Skin of body (tissue), 2 donors: ENCODE measurements around the gene FAM229A. TPM values are rescaled to one million over a fixed set of nuclear protein-coding genes. Genes with fewer than 3 reads are reported as not detected.
"Not testable (repeated sequence)": the region's sequence is repeated elsewhere in the genome, so short reads cannot be mapped to it uniquely, and the experiment has no call there.

Experiments
- DNase-seq: peaks from one replicate; lab custom pipeline; 2025; lab: John Stamatoyannopoulos, UW
- total RNA-seq: library from RNA; depleted of rRNA; stranded (reverse); fragments of >200 nt; gene quantifications from one replicate; pipeline ENCODE4 v1.2.3, GENCODE V29; 2014

FAM229A gene, protein sequence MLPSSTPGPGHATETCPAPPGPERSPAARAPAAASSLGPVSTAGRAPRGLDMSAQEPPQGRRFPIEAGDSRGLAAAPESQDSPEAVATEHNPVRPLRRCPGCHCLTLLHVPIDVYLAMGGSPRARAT
- total RNA-seq: 1.2 TPM

DNA sequence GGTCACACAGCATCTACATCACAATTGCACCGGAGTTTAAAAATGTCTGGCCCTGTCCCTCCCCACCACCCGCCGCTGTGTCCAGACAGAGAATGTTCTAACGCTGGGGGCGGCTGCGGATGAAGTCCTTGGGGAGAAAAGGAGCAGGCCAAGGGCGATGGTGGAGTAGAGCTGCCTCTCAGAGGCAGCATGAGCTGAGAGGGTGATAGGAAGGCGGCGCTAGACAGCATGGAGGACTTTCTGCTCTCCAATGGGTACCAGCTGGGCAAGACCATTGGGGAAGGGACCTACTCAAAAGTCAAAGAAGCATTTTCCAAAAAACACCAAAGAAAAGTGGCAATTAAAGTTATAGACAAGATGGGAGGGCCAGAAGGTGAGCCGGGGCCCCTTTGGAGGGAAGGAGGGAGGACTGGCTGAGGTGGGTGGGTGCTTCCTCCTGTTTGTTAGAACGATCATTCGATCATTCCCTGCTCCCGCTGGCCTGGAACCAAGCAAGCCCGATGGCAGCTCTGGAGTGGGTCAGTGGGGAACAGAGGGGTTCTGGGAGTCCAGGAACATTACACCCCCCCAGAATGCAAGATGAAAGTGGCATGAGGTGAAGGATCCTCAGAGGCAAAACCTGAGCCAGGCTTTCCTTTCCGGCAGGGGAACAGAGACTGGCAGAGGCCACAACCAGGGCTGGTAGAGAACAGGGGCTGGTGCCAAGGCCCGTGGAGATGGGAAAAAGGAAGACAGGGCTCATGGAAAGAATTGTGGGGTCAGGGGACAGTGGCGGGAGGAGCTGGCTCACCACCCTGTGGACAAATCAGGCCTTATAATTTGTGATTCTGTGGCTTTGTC, at the start of gene FAM229A, which contains the start of gene TSSK3:
Gene FAM229A, minus strand, starts transcription at position 12 of the 840 bp plus-strand sequence. CDS start 394 bp downstream, outside the sequence.
Gene TSSK3, plus strand, starts transcription at position 66 of the 840 bp plus-strand sequence. Its CDS starts 163 bp downstream, at position 229.
- DNase-seq: no peak

DNA sequence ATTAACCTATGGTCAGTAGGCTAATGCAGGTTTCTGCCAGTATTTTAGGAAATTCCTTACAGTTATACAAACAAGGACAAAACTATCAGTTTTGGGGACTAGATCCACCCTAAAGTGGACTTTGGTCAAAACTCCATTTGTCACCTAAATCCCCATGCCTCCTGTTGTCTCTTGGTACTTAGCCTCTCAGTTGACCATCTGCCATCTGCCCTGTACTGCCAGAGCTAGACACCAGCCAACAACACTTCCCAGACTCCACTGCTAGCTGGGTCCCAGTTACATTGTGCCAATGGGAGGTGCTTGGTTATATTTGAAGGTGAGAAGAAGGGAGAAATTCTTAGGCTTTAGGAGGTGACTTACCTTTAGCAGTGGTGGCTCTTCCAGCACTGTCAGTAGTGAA, 49.0 kb upstream of the FAM229A start:
- DNase-seq: no peak

DNA sequence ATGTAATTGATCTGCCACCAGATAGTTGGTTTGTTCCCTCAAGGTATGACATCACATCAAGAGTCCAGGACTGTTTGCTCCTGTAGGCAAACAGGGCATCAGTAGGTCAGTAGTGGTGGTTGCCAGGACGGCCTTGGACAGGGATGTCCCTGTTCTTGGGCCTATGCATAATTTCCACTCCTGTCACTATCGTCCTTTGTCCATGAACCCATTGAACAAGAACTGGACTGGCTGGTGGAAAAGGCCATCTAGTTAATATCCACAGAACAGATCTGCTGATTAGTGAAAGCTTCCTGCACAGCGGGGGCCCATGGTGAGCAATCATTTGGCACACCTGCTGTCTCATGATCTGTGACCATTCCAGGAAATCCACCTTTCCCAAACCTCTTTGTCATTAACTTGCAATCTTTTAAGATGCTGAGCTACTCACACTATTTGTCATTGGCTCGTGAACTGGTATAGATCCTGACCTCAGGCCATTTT, 44.4 kb upstream of the FAM229A start:
- no peak for DNase-seq

DNA sequence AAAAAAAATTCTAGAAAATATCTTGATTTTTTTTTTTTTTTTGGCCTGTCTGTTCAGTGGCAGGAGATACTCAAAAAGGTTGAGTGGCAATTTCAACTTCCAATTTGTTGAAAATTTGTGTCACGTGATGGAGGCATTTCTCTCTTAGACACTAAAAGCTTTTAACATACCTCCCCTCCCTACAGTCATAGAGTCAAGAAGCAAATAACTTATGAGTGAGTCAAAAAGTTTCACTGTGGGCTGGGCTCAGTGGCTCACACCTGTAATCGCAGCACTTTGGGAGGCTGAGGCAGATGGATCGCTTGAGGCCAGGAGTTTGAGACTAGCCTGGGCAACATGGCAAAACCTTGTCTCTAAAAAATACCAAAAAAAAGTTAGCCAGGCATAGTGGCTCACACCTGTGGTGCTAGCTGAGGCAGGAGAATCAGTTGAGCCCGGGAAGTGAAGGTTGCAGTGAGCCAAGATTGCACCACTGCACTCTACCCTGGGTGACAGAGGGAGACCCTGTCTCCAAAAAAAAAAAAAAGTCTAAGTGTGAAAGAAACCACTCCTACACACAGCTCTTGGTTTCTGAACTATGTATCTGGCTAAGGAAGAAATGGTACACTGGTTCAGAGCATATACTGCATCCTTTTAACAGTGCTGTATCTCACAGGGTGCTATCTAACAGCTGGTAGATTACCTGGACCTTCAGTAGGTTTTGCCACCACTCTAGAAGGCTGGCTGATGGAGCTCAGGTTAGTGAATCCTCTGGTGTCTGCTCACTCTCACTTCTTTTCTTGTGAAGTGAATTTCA, 43.6 kb upstream of the FAM229A start:
- no peak for DNase-seq

DNA sequence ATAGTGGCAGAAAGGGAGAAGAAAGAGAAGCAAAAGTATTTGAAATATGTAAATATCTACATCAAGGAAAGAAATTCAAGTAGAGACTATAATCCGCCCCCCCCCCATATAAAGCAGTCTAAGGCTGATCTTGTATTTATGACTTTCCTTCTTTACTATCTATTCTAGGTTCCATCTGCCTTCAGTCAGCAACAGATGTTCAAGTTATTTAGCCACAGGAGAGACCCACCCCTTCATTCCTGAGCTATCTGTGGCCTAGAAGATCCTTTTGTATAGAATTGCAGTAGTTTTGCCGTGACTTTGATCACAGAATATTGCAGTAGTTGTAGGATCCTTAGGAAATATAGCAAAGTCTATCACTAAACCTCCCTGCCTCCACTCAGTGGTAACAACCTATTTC, 42.7 kb upstream of the FAM229A start:
- DNase-seq: no peak

DNA sequence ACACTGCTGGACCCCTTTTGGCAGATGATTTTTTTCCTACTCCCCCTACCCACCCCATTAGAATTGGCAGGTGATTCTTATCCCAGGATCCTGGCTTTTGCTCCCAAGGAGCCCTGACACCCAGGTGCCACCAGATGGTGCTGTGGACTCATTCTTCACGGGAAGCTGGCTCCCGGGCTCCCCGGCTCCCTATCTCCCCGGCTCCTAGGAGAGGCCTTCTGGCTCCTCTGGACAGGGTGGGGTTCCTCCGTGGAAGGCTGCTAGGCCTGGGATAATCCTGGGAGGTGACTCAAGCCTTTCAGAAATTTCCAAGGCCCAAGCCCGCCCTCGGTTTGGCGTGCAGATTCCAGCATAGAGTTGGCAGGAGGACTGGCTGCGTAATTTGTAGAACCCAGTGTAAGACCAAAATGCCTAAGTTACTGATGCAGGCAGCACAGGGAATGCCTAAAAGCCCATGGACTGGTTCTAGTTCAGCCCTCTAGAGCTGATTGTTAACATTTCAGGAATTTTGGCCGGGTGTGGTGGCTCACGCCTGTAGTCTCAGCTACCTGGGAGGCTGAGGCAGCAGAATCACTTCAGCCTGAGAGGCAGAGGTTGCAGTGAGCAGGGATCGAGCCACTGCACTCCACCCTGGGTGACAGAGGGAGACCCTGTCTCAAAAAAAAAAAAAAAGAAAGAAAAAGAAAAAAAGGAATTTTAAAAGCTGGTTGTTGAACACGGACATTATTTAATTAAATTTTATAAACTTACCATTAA, 38.8 kb upstream of the FAM229A start:
- DNase-seq: peak; percentile 68

DNA sequence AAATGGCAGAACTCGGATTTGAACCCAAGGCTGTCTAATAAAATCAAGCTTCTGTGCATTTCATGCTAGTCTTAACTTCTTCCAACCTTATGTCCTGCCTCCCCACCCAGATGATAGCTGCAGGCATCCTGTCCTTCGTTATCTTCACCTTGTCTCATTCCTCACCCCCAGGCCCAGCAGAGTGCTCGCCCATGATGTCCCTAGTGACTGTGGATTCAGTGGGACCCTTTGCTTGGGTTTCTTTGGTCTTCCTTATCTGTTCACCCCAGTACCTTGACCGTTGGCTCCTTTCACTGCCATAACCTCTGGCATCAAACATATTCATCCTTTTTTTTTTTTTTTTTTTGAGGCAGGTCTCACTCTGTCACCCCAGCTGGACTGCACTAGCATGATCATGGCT, 37.6 kb upstream of the FAM229A start:
- DNase-seq: no peak

DNA sequence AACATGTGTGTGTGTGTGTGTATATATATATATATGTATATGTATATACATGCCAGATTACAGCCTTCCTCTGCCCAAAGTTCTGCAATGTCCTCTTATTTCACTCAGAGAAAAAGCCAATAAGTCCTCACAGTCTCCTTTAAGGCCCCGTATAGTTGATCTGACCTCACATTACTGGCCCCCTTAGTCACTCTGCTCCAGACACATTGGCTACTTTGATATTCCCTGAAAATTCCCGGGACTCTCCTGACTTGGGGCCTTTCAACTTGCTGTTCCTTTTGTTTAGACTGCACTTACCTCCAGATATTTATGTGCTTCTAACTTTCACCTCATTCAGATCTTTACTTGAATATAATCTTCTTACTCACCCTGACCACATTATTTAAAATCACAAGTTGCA, 36.1 kb upstream of the FAM229A start:
- DNase-seq: no peak

DNA sequence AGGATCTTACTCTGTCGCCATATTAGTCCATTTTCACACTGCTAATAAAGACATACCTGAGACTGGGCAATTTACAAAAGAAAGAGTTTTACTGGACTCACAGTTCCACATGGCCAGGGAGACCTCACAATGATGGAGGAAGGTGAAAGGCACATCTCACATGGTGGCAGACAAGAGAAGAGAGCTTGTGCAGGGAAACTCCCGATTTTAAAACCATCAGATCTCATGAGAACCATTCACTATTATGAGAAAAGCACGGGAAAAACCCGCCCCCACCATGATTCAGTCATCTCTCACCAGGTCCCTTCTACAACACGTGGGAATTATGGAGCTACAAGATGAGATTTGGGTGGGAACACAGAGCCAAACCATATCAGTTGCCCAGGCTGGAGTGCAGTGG, 34.2 kb upstream of the FAM229A start:
- DNase-seq: not testable (repeated sequence)

DNA sequence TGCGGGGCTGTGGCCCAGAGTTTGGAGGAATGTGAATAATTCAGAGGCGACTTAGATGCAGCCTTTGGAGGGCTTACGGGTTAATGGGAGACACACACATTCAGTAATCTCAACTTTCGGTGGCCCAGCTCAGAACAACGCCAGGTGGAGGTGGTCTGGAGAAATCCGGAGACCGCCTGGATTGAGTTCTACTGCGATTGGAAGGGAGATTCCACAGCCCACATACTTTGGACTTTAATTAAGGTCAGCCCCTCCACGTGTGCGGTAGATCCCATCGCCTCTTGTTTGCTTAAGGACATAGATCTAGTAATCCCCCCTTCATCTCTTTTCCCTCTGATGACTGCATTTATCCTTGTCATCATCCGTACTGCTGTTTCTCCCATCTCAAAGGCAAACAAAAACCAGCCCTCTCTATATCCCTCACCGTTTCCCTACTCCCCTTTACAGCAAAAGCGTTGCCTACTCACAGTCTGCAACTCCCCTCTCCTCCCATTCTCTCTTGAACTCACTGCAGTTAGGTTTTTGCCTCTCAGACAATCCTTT, 32.7 kb upstream of the FAM229A start:
- peak; percentile 70 for DNase-seq

DNA sequence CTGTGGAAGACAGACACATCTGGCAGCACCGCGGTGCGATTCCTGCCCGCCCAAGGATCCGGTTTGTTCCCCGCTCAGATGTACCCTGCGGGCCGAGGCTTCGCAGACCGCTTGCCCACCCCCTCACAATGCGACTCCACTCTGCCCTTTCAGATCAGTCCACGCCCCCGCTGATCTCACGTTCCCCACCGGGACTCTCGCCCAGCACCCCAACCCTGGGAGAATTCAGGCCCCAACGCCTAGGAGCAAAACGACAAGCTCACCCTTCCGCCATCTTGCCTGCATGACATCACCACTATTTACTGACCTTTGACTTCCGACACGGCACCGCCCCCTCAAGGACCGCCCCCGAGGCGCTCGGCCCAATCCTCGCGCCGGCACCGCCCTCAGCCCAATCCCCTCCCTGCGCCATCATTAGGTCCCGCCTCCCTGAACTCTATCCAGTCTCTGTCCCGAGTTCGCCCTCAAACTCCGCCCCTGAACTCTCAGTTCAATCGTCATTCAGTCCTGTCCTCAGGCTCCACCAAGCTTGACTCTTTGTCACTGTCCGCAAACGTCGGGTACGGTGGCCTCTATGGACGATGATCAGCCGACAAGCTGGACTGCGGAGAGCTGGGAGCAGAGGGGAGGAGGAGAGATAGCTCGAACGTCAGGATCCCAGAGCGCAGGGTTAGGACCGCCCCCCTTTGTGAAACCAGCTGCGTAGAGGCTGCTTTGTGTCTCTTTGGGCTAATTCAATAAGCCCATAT, 32.0 kb upstream of the FAM229A start, which contains the start of gene BSDC1:
Gene BSDC1, minus strand, starts transcription at position 301 of the 749 bp plus-strand sequence. Its CDS starts 27 bp downstream, at position 274.
- DNase-seq: peak; percentile 99

DNA sequence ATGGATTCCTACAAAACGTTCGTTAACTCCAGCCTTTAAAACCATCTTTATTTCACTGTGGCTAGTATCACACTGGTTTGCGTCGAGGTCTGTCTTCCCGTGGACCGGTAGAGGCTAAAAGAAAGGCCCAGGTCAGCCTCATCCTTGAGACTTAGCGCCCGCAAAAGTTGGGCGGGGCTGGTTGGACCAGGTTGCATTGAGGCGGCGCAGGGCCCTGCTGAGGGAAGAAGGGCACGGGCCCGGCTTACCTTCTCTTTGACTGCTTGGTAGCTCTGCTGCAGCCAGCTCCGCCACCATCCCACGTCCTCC, 31.5 kb upstream of the FAM229A start:
- no peak for DNase-seq

DNA sequence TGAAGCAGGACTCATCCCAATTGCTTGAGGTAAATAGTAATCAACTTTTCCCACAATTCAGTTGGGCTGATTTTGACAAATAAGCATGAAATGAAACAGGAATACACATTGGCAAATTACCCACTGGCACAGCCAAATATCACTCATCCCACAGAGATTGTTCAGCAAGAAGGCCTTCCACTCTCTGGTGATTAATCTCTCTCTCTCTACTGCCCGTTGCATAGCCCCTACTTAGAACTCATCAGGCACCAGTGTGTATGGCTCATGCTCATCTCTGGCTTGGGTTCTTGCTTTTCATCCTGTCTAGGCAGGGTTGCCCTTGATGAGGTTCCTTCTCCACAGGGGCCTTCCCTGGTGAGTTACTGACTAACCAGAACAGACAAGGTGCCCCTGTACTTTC, 30.9 kb upstream of the FAM229A start:
- no peak for DNase-seq

DNA sequence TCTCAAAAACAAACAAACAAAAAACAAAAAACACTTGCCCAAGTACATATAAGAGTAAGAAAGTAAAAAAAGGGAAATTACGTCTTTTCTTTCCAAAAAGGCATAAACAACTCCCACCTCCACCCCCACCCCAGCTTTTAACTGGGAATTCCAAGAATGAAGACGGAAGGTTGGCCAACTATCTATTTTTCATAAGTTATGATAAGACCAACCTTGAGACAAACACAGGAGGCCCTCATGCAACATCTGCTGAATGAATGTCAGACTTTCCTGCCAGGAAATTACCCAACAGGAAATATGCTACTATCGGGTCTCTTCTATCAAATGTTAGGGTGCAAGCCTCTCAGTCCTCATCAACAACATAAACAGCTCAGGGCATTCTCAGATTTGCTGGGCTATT, 30.0 kb upstream of the FAM229A start:
- no peak for DNase-seq

DNA sequence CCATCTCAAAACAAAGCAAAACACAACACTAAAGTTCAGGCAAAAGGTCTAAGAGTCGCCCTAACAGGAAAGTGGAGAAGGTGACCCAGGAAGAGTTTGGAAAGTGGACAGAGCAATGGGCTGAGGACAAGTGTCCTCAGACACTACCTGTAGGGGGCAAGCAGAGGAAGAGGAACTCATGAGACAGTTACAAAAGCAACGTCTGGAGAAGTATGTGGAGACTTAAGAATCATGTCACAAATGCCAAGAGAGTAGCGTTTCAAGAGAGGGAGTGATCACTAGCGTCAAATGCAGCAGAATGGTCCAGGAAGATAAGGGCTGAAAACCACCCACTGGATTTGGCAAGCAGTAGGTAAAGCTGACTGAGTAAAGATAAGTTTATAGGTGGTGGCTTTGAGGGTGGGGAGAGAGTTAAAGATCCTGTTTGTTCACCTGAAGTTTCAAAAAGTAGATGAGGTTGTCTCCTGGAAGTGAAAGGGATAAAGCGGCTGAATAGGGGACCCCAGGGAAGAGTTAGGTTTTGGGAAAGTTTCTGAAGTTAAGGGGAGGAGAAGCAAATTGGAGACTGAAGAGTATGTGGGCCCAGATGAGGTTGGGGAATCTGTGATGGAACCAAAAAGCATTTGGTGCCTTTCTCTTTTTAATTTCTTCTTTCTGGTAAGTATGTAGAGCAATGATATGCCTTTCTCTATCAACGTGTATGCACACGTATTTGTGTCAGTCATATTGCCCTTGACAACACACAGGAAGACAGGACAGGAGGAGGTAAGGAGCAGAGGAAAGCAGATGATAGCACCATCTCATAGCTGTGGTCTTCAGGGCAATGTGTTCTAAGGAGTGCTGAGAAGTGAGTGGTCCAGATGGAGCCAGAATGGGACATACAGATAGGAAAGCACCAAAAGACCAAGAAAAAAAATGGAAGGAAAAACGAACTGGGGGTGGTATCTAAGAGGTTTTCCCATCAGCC, 28.9 kb upstream of the FAM229A start:
- no peak for DNase-seq

DNA sequence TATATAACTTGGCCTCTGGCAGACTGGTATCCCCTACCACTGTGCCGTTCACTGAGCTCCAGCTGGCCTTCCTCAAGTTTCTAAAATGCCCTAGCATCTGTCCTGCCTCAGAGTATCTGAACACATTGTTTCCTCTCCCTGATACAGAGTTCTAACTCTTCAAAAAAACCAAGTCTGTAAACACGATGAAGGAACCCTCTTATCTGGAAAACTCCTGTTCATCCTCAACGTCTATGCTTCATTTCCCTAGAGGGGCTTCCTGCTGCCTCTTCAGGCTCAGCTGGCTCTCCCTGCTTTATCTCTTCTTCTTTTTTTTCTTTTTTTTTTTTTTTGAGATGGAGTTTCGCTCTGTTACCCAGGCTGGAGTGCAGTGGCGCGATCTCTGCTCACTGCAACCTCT, 26.4 kb upstream of the FAM229A start:
- DNase-seq: no peak

DNA sequence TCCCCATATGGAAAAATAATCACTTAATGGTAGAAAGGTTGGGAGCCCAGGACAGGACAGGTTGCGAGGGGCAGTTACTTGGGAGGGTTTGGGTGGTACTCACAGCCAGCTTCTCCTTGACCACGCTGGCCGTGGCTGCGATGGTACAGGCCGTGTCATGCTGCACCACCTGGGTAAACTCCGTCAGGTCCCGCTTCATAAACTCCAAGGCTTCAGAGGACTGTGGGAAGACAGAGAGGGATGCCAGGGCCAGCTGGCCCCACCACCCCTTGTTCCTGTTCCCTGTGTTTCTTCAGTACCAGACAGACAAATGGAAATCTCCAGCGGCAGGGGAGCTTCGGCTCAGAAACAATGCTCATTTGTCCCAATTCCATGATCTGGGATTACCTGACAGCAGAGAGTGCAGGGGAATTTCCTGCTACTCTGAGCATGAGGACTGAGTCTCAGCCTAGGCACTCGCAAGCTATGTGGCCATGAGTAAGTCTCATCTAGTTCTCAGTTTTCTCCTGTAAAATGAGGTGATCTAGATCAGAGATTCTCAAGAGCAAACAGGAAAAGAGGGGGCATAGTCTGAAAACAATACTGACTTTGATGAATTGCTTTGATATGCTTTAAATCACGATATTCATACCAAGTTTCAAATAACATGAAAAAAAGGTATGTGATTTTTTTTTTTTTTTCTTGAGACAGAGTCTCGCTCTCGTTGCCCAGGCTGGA, 24.5 kb upstream of the FAM229A start:
- DNase-seq: no peak

DNA sequence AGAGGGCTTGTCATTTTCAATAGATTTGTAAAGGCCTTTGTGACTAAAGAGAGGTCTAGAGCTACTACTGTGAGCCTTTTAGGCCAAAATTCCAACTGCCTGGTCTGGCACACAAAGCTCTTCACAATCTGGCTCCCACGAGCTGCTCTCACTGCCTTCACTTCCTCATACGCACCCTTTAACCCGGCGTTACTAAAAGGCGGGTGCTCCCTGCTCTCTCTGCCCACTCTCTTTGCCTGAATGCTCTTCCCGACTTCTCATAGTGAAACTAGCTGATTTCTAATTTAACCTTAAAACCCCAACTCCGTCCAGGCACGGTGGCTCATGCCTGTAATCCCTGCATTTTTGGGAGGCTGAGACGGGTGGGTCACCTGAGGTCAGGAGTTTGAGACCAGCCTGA, 17.8 kb upstream of the FAM229A start:
- no peak for DNase-seq
